Mononuclear cell (primary cell): ENCODE results near the gene DGKD. TPM values are rescaled to one million over a fixed set of nuclear protein-coding genes. Genes with fewer than 3 reads are reported as not detected.

Experiments used
- H3K27me3 ChIP-seq: 2 replicates; pipeline ENCODE4 v1.6.0; 2011; ENCODE audit warnings: low read length, control low read depth; ENCODE audit not compliant: insufficient read depth
- H3K4me1 ChIP-seq: 2 replicates; pipeline ENCODE4 v1.5.1; 2011; ENCODE audit warnings: mild to moderate bottlenecking, low read length, control low read depth; ENCODE audit not compliant: insufficient read depth
- H3K4me3 ChIP-seq: 2 replicates; pipeline ENCODE4 v1.5.1; 2011; ENCODE audit warnings: mild to moderate bottlenecking, low read length, moderate library complexity
- H3K9me3 ChIP-seq: 2 replicates; pipeline ENCODE4 v1.5.1; 2011; ENCODE audit warnings: low read depth, mild to moderate bottlenecking, control low read depth, low read length
- total RNA-seq: library from RNA; depleted of rRNA; stranded (reverse); fragments of >200 nt; gene quantifications from one replicate; pipeline ENCODE4 v1.2.3, GENCODE V29; 2012

Gene DGKD
- total RNA-seq, 1 donor = 71.8 TPM

DNA sequence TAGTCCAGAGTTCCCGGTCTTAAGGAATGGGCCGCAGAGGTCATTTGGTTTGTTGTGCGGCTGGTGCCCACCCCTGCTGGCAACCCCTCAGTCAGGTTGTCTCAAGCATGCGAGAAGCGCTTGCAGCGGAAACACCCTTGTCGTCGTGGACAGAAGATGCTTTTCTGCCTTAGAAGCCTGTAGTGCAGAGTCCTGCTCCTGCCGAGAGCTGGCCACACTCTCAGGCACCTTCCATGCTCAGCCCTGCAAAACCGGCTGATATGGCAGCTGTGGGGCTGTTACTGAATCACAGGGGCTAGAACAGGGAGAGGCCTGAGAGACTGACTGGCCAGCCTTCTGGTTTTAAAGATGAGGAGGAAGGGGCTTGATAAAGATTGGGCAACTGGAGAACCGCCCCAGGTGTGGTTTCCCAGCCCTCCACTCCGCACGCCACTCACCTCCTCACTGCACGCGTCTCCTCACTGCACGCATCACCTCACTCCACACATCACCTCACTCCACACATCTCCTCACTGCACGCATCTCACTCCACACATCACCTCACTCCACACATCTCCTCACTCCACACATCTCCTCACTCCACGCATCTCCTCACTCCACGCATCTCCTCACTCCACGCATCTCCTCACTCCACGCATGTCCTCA lies 108.7 kb downstream of the DGKD start:
- H3K4me1 ChIP-seq = no peaks in the 10 kb centered on the region
- H3K4me3 ChIP-seq = no peak overlapping the region
- H3K9me3 ChIP-seq = no peaks in the 10 kb centered on the region
- no peaks in the 10 kb centered on the region for H3K27me3 ChIP-seq

- no peak overlapping the region for H3K4me3 ChIP-seq
- H3K27me3 ChIP-seq = no peaks in the 10 kb centered on the region
- no peaks in the 10 kb centered on the region for H3K4me1 ChIP-seq
- H3K9me3 ChIP-seq = no peaks in the 10 kb centered on the region
Observed at GRCh38 chr2:233463586-233463985, 109.3 kb downstream of the DGKD start.

- H3K4me1 ChIP-seq = no peaks in the 10 kb centered on the region
- H3K9me3 ChIP-seq = no peaks in the 10 kb centered on the region
- no peaks in the 10 kb centered on the region for H3K27me3 ChIP-seq
- H3K4me3 ChIP-seq = no peak overlapping the region
Observed at GRCh38 chr2:233464056-233464455, 109.8 kb downstream of the DGKD start.

GRCh38 chr2:233464531-233465240 lies 110.4 kb downstream of the DGKD start:
- Histone ChIP-seq H3K27me3 (no peaks in the 10 kb centered on the region), H3K4me3 (no peak overlapping the region), H3K9me3 (no peaks in the 10 kb centered on the region), H3K4me1 (no peaks in the 10 kb centered on the region)

DNA sequence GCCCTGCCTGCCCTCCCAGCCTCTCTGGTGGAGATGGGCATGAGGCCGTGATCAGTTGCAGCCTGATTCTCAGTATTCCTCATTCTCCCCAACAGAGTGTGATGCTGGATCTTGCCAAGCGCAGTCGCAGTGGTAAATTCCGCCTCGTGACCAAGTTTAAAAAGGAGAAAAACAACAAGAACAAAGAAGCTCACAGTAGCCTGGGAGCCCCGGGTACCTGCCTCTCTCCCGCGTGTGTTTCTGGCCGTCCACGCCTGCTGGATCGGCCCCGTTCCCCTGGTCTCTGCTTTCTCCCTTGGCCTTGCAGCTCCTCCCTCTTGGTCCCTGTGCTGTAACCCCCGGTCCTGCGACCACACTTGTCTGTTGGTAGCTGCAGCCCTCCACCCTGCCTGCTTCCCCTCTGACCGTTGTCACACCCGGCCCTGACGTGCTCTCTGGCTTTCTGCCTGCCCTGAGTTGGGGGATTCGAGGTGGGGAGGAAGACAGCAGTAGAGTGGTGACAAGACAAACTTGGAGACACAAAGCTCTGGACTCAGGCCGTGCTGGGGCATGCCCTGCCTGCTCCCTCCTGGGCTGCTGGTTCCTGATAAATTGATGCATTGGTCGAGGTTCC lies 112.8 kb downstream of the DGKD start:
- Histone ChIP-seq H3K4me1 (no peaks in the 10 kb centered on the region), H3K4me3 (no peak overlapping the region), H3K27me3 (no peaks in the 10 kb centered on the region), H3K9me3 (no peaks in the 10 kb centered on the region)

DNA sequence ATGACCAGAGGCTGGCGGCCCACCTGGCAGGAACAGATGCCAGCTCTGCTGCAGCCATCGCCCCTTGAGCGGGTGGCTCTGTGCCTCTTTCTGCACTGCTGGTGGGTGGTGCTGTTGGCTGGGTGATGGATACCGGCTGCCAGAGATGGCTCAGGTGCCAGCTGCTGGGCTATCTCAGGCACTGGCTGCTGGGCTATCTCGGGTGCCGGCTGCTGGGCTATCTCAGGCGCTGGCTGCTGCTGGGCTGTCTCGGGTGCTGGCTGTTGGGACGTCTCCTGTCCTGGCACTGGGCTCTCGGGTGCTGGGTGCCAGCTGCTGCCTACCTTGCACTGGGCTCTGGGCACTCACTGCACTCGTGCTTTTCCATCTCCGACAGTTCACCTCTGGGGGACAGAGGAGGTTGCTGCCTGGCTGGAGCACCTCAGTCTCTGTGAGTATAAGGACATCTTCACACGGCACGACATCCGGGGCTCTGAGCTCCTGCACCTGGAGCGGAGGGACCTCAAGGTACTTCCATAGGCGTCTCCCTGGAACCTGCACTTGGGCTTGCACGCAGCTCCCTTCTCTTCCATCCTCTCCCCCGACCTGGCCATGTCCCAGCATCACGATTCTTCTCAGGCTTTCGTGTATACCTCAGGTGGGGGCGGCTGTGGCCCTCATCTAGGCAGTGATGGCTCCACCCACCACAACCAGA lies 113.9 kb downstream of the DGKD start:
- no peaks in the 10 kb centered on the region for H3K4me1 ChIP-seq
- H3K9me3 ChIP-seq = no peaks in the 10 kb centered on the region
- no peaks in the 10 kb centered on the region for H3K27me3 ChIP-seq
- no peak overlapping the region for H3K4me3 ChIP-seq

DNA sequence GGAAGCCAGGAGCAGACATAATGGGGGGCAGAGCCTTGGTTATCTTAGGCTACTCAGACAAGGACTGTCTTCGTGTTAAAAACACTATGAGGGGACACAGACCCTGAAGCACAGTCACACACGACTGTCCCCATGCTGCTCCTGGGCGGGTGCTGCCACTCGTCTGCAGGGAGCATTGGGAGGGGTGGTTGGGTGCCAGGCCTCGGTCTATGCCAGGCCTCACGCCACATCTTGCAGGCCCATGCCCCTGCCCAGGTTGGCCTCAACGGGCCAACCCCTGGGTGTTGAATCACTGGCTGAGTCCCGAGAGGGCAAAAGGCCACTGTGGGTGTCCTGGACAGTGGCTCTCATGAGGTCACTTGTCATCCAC lies 114.4 kb downstream of the DGKD start:
- no peaks in the 10 kb centered on the region for H3K4me1 ChIP-seq
- H3K27me3 ChIP-seq = no peaks in the 10 kb centered on the region
- no peaks in the 10 kb centered on the region for H3K9me3 ChIP-seq
- no peak overlapping the region for H3K4me3 ChIP-seq

DNA sequence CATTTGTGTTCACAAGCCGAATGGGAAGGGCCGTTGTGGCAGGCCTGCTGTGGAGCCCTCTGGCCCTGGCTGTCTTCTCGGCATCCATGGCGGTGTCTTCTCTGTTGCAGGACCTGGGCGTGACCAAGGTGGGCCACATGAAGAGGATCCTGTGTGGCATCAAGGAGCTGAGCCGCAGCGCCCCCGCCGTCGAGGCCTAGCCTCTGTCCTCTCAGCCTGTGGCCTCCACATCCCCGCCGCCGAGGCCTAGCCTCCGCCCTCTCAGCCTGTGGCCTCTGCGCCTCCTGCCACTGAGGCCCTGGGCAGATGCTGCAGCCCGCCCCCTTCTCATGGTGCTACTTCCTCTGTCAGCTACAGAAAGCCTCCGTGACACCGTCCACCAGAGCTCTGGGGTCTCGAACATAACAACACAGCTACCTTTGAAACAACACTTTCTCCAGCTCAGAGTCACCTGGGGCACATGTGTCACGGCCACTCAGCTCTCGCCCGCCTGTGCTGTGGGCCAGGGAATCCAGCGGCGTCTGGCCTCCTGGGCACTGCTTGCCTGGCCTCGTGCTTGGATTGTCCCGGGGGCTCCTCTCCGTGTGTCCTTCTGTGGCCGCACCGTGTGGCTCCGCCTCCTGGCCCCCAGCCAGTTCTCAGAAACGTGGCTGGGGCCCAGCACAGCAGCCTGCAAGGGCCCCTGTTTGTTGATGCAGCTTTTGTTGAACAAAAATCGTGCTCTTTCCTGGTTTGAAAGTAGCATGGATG lies 115.1 kb downstream of the DGKD start:
- Histone ChIP-seq H3K9me3 (no peaks in the 10 kb centered on the region), H3K4me3 (no peak overlapping the region), H3K4me1 (no peaks in the 10 kb centered on the region), H3K27me3 (no peaks in the 10 kb centered on the region)

DNA sequence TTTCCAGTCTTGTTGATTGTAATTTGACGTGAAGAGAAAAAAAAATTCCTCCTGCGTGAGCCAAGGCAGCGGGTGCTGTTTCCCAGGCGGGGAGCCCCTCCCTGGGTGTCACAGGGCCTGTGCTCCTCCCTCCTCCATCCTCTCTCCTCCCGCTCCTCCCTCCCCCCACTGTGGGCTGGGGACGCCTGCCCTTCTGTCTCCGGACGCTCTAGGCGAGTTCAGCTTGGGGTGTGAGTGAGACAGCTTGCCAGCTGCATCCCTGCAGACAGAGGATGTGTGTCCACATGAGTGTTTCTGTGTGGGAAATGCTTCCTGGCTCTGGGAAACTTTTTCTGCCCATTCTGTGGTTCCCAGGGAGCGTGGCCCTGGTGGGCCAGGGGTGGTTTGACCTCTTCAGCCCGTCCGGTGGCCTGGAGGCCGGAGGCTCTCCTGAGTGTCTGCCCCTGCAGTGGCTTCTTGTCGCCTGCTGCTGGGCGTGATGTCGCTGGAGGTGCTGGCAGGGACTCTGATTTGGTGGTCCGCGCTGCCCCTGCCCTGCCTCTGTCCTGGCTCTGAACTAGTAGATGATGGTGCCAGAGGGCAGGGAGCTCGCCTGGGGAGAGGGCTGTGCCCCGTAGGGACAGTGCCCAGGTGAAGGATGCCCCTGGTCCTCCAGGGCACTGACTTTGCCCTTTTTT lies 115.9 kb downstream of the DGKD start:
- Histone ChIP-seq H3K4me3 (no peak overlapping the region), H3K9me3 (no peaks in the 10 kb centered on the region), H3K27me3 (no peaks in the 10 kb centered on the region), H3K4me1 (no peaks in the 10 kb centered on the region)

- no peak overlapping the region for H3K4me3 ChIP-seq
- no peaks in the 10 kb centered on the region for H3K27me3 ChIP-seq
- H3K9me3 ChIP-seq = no peaks in the 10 kb centered on the region
- no peaks in the 10 kb centered on the region for H3K4me1 ChIP-seq
Observed at GRCh38 chr2:233470839-233471238, 116.5 kb downstream of the DGKD start.

DNA sequence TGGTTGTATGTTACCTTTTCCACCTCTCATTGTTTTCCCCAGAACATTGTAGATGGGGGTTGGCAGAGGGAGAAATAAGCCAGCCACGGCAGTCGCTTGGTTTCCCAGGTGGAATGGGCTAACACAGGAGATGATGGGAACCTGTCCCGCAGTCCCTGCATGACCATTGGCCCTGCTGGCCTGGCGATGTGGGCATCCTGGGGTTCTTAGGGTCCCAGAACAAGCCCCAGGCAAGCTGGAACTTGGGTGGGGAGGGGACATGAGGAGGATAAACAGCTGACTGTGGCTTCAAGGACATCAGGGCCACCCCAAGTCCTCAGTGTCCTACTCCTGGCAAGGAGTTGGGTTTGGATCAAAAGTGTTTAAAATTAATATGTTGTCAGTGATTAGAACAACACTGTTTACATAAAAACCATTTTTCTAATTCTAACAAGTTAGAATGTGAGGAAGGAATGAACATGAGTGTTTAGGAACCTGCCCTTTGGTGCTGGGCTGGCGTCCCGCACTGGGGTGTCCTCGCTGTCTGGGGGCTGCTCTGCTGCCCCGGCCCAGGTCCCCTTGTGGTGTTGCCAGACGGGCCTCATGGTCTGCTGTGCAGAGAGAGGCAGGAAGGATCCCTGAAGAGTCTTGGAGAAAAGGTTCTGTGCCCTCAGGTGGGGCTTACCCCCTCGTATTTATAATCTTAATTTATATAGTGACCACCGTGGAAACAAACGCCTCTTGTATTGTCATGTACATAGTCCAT lies 117.2 kb downstream of the DGKD start:
- Histone ChIP-seq H3K9me3 (no peaks in the 10 kb centered on the region), H3K4me1 (no peaks in the 10 kb centered on the region), H3K4me3 (no peak overlapping the region), H3K27me3 (no peaks in the 10 kb centered on the region)

DNA sequence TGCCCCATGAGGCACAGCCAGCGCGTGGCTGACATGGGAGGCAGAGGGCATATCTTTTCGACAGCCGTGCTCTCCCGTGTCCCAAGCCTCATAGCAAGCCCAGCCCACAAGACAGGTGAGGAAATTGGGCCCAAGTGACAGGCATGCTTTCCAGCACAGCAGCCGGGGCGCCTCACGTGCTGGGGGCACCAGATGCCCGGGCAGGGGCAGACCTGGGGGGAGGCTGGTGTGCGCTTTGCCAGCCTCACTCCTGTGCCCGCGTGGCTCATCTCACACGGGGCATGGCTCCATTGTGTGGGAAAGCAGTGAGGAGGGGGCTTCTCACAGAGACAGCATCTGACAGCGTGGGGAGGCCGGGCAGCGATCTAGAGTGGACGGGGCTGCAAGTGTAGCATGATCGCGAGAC lies 119.1 kb downstream of the DGKD start:
- H3K4me1 ChIP-seq = no peaks in the 10 kb centered on the region
- no peaks in the 10 kb centered on the region for H3K9me3 ChIP-seq
- no peak overlapping the region for H3K4me3 ChIP-seq
- H3K27me3 ChIP-seq = no peaks in the 10 kb centered on the region

GRCh38 chr2:233473878-233474277 lies 119.6 kb downstream of the DGKD start:
- no peaks in the 10 kb centered on the region for H3K27me3 ChIP-seq
- no peaks in the 10 kb centered on the region for H3K9me3 ChIP-seq
- no peak overlapping the region for H3K4me3 ChIP-seq
- H3K4me1 ChIP-seq = no peaks in the 10 kb centered on the region
